ENCODE results near the gene MVD. TPM values are rescaled to one million over a fixed set of nuclear protein-coding genes. Genes with fewer than 3 reads are reported as not detected.
A peak's percentile ranks its signal among the peaks of the same experiment; 100 is the strongest.

The MVD gene
- total and polyA plus RNA-seq, 10 donors: 24.1 to 74.9 (median 37.1) TPM

DNA sequence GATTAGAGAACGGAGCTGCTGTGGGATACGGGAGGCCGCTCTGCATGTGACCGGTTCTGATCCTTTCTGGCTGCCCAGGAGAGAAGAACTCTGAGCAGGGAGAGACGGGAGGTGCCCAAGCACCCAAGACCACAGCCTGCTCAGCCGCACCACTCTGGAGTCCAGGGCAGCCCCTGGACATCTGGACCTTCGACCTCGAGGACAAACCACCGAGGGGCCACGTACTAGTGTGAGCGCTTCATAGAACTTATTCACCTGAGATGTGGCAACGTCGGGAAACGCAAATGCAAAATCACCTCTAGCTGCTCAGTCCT is 37.4 kb upstream of the MVD start:
- no peaks in the 10 kb centered on the region for H3K27me3 ChIP-seq (replicated peaks in 1 of 7)
- peaks cover 0 to 63% (median 46%) of the 10 kb centered on the region in 6 donors for H3K36me3 ChIP-seq
- WGBS, 5 donors: 23 to 38% (median 32%) methylated on average over 12 to 14 of the region's 14 CpGs
- H3K4me1 ChIP-seq: peaks cover 60 to 86% (median 79%) of the 10 kb centered on the region in 6 donors
- peak overlapping the region in 7 of 8 donors; percentile 39 to 96 (median 87) for H3K4me3 ChIP-seq
- intact Hi-C loops (cut with DNase I; ENCODE audit: low total_unique reads): loop anchor here (10.0 kb wide), 2 partner anchors 45 to 125 kb away; partner anchors contain the start of genes CYBA and ZC3H18
- H3K27ac ChIP-seq: peak overlapping the region; percentile 90 to 98 (median 94)
- TF ChIP-seq POLR2A (IDR thresholded peaks at IDR 0.05): no peak
- no peak for TF ChIP-seq CTCF (IDR thresholded peaks at IDR 0.05 in 8 of 11, conservative IDR thresholded peaks at IDR 0.05 in 3 of 11)
- TF ChIP-seq POLR2AphosphoS5 (IDR thresholded peaks at IDR 0.05): no peak
- no peak for DNase-seq
- no peaks in the 10 kb centered on the region for H3K9me3 ChIP-seq

- Histone ChIP-seq H3K27me3 (replicated peaks in 1 of 7) (no peaks in the 10 kb centered on the region), H3K36me3 (peaks cover 0 to 74% (median 46%) of the 10 kb centered on the region in 6 donors), H3K4me3 (peak overlapping the region in 1 of 8 donors; percentile 91), H3K9me3 (no peaks in the 10 kb centered on the region), H3K27ac (peak overlapping the region in 7 of 8 donors; percentile 91 to 98 (median 94)), H3K4me1 (peaks cover 49 to 75% (median 68%) of the 10 kb centered on the region in 6 donors)
- 90 to 95% (median 93%) methylated on average over 11 to 16 of the region's 16 CpGs for WGBS, 5 donors
- TF ChIP-seq POLR2AphosphoS5 (IDR thresholded peaks at IDR 0.05) (no peak), CTCF (IDR thresholded peaks at IDR 0.05 in 8 of 11, conservative IDR thresholded peaks at IDR 0.05 in 3 of 11) (no peak), POLR2A (IDR thresholded peaks at IDR 0.05) (no peak)
- intact Hi-C loops (cut with DNase I; ENCODE audit: low total_unique reads): no loop called here
- DNase-seq: peak; percentile 87
Observed at GRCh38 chr16:88699180-88699579, 36.3 kb upstream of the MVD start.

DNA sequence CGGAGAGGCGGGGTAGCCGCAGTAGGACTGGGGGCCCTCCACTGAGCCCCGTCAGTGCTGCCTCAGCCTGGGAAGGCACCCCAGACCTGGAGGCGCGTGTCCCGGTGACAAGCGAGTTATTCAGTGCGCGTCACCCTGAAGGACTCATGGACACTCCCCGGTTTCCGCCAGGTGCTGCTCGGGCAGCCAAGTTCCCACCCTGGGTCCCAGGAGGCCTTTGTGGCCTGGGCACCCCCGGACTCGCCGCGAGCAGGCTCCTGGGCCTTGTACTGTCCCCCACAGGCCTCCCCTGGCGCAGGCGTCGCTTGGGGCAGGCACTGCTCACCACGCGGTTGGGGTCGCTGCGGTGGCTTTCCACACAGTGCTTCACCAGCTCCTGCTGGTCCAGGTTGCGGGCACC is 35.8 kb upstream of the MVD start:
- peak overlapping the region in 7 of 8 donors; percentile 28 to 98 (median 94) for H3K27ac ChIP-seq
- intact Hi-C loops (cut with DNase I; ENCODE audit: low total_unique reads): no loop called here
- DNase-seq: peak; percentile 86
- H3K9me3 ChIP-seq: no peaks in the 10 kb centered on the region
- WGBS, 5 donors: 86 to 90% (median 89%) methylated on average over 10 to 25 of the region's 25 CpGs
- no peak overlapping the region for H3K4me3 ChIP-seq
- peaks cover 44 to 73% (median 64%) of the 10 kb centered on the region in 6 donors for H3K4me1 ChIP-seq
- TF ChIP-seq POLR2A (IDR thresholded peaks at IDR 0.05) (no peak), CTCF (IDR thresholded peaks at IDR 0.05 in 8 of 11, conservative IDR thresholded peaks at IDR 0.05 in 3 of 11) (no peak), POLR2AphosphoS5 (IDR thresholded peaks at IDR 0.05) (peak in 2 of 3 donors; percentile 23 to 46)
- no peaks in the 10 kb centered on the region for H3K27me3 ChIP-seq (replicated peaks in 1 of 7)
- peaks cover 0 to 75% (median 46%) of the 10 kb centered on the region in 6 donors for H3K36me3 ChIP-seq

- no peak for DNase-seq
- H3K36me3 ChIP-seq: peaks cover 0 to 75% (median 46%) of the 10 kb centered on the region in 6 donors
- no peaks in the 10 kb centered on the region for H3K9me3 ChIP-seq
- intact Hi-C loops (cut with DNase I; ENCODE audit: low total_unique reads): no loop called here
- 82 to 85% (median 85%) methylated on average over 31 to 37 of the region's 37 CpGs for WGBS, 5 donors
- TF ChIP-seq POLR2AphosphoS5 (IDR thresholded peaks at IDR 0.05): no peak
- peak in 4 of 11 experiments; percentile 17 to 53 (median 34) for TF ChIP-seq CTCF (IDR thresholded peaks at IDR 0.05 in 8 of 11, conservative IDR thresholded peaks at IDR 0.05 in 3 of 11)
- H3K27ac ChIP-seq: peak overlapping the region in 6 of 8 donors; percentile 13 to 98 (median 94)
- H3K4me3 ChIP-seq: no peak overlapping the region
- H3K4me1 ChIP-seq: peaks cover 39 to 73% (median 62%) of the 10 kb centered on the region in 6 donors
- H3K27me3 ChIP-seq (replicated peaks in 1 of 7): no peaks in the 10 kb centered on the region
Observed at GRCh38 chr16:88697831-88698615, 35.1 kb upstream of the MVD start.

Data from spleen (tissue), 11 donors.